GM12878 (cell line): ENCODE results near the gene SPATA31C1. TPM values are rescaled to one million over a fixed set of nuclear protein-coding genes. Genes with fewer than 3 reads are reported as not detected.

Experiments
- ATAC-seq: fragments of 200-7000 bp; cut with Tn5 transposase; 3 replicates; pipeline ENCODE4 v1.9.1; 2020; ENCODE audit warnings: mild to moderate bottlenecking, moderate library complexity
- BruUV-seq: library from RNA; stranded (reverse); fragments of 400-500 nt; replicated peaks from 2 replicates; lab custom pipeline; 2021; lab: Mats Ljungman, UMichigan
- CTCF ChIA-PET: fragments of 300-600 bp; sonication (Branson Sonifier 250); formaldehyde crosslinking; extraction: SDS; loops from one replicate; lab custom pipeline; 2021; ENCODE audit warnings: inconsistent platforms; lab: Yijun Ruan, JAX
- POLR2A ChIA-PET: fragments of 350-600 bp; formaldehyde crosslinking; extraction: SDS; loops from one replicate; lab custom pipeline; 2021; ENCODE audit warnings: inconsistent platforms; lab: Charles Lee
- RAD21 ChIA-PET: fragments of 300-600 bp; sonication (Branson Sonifier 250); formaldehyde crosslinking; loops from one replicate; lab custom pipeline; 2023; ENCODE audit warnings: antibody characterized with exemption; ENCODE audit not compliant: unreplicated experiment; lab: Charles Lee
- SMC1A ChIA-PET: fragments of 300-600 bp; sonication (Branson Sonifier 250); formaldehyde crosslinking; loops from one replicate; lab custom pipeline; 2023; ENCODE audit not compliant: unreplicated experiment, uncharacterized antibody; lab: Charles Lee
- DNase-seq: peaks from one replicate; pipeline ENCODE4 v3.0.0-alpha.2; 2011; ENCODE audit warnings: low read depth, low spot score
- FAIRE-seq: peaks from 3 replicates; lab custom pipeline; 2011; peaks lifted over from hg19 to GRCh38; lab: Jason Lieb, UNC
- H2AFZ ChIP-seq: 2 replicates; pipeline ENCODE4 v1.6.0; 2011; ENCODE audit warnings: low read depth, low read length, control low read depth; ENCODE audit not compliant: control insufficient read depth
- H3K27ac ChIP-seq: 2 replicates; pipeline ENCODE4 v1.5.1; 2011; ENCODE audit warnings: control low read depth; ENCODE audit not compliant: control insufficient read depth, insufficient read depth
- H3K27me3 ChIP-seq, 2 experiments: replicated peaks in 1 of 2; 2 replicates each; pipeline versions ENCODE4 v1.6.0 to v1.6.1; 2011; ENCODE audit warnings: low read length in 1 of 2; ENCODE audit not compliant: control insufficient read depth in 2 of 2, insufficient read depth in 2 of 2
- H3K36me3 ChIP-seq, 2 experiments: 2 replicates each; pipeline ENCODE4 v1.5.1; 2011; ENCODE audit warnings: low read length in 1 of 2; ENCODE audit not compliant: control insufficient read depth in 2 of 2, insufficient read depth in 2 of 2
- H3K4me1 ChIP-seq: 2 replicates; pipeline ENCODE4 v1.6.1; 2011; ENCODE audit warnings: mild to moderate bottlenecking, low read length, moderate library complexity, mixed read lengths; ENCODE audit not compliant: control insufficient read depth, insufficient read depth
- H3K4me2 ChIP-seq: 2 replicates; pipeline ENCODE4 v1.6.0; 2011; ENCODE audit warnings: control low read depth; ENCODE audit not compliant: control insufficient read depth, insufficient read depth
- H3K4me3 ChIP-seq: fragments of 200-600 bp; sonication (generic); 2 replicates; pipeline ENCODE4 v1.5.1; 2016
- H3K79me2 ChIP-seq: 2 replicates; pipeline ENCODE4 v1.6.0; 2011; ENCODE audit warnings: low read length; ENCODE audit not compliant: control insufficient read depth, insufficient read depth
- H3K9ac ChIP-seq: 2 replicates; pipeline ENCODE4 v1.8.0; 2011; ENCODE audit warnings: low read length, control low read depth, mixed read lengths; ENCODE audit not compliant: control insufficient read depth, insufficient read depth
- H3K9me3 ChIP-seq: replicated peaks from 3 replicates; pipeline ENCODE4 v1.5.1; 2011; ENCODE audit warnings: mild to moderate bottlenecking, low read length; ENCODE audit not compliant: control insufficient read depth, insufficient read depth
- H4K20me1 ChIP-seq: 2 replicates; pipeline ENCODE4 v1.6.0; 2011; ENCODE audit not compliant: control insufficient read depth, insufficient read depth
- BHLHE40 ChIP-seq, 2 experiments: fragments of 450-650 bp in 1 of 2; IDR thresholded peaks; 2 replicates each; pipeline ENCODE4 v1.6.1; 2011 to 2017; ENCODE audit warnings: low read depth in 2 of 2, borderline replicate concordance in 1 of 2, improper control_type of control experiment in 1 of 2, low read length in 1 of 2, mild to moderate bottlenecking in 1 of 2
- EP300 ChIP-seq, 2 experiments: fragments of 150-350 bp in 1 of 2; IDR thresholded peaks; 2 replicates each; pipeline ENCODE4 v1.6.1; 2011 to 2012; ENCODE audit warnings: low read depth in 2 of 2, low read length in 2 of 2, borderline replicate concordance in 1 of 2, improper control_type of control experiment in 1 of 2, inconsistent platforms in 1 of 2; ENCODE audit not compliant: control insufficient read depth in 1 of 2
- SIX5 ChIP-seq: IDR thresholded peaks from 2 replicates; pipeline ENCODE4 v1.6.1; 2011; ENCODE audit warnings: mild to moderate bottlenecking, low read depth, low read length, moderate library complexity; ENCODE audit not compliant: severe bottlenecking
- ZBED1 ChIP-seq: IDR thresholded peaks from 2 replicates; pipeline ENCODE4 v1.6.1; 2016; ENCODE audit warnings: borderline replicate concordance
- ZNF622 ChIP-seq: fragments of 450-650 bp; IDR thresholded peaks from 2 replicates; pipeline ENCODE4 v1.6.1; 2017; ENCODE audit warnings: mild to moderate bottlenecking, inconsistent platforms
- WGBS: methylation state at CpG from one replicate; pipeline ENCODE4 v1.1.6; 2016; ENCODE audit warnings: low lambda C conversion rate; ENCODE audit not compliant: insufficient replicate concordance, insufficient coverage; ENCODE audit errors: missing lambda C conversion rate; 5-methylcytosine and 5-hydroxymethylcytosine counted together
- in situ Hi-C: fragments of 300-500 bp; cut with MboI; formaldehyde crosslinking; loops from 9 replicates; pipeline ENCODE4 v1.14.3; 2018; ENCODE audit warnings: mixed read lengths
- intact Hi-C: fragments of 100-400 bp; cut with micrococcal nuclease; formaldehyde crosslinking; loops from one replicate; pipeline ENCODE4 v1.14.2; 2022; ENCODE audit not compliant: unreplicated experiment
- polyA plus RNA-seq, 11 experiments: library from polyadenylated mRNA; depleted of rRNA in 4 of 11; unstranded in 6 of 11; stranded (reverse) in 5 of 11; fragments of >200 nt; fragmentation: Nextera tagmentation in 4 of 11; fragmentation: Illumina TruSeq in 1 of 11; extraction: Ambion mirVana in 4 of 11; extraction: Trizol in 1 of 11; gene quantifications; 1 replicate in 1 of 11; 2 replicates in 10 of 11; pipeline versions ENCODE4 v1.2.1 to v1.2.3, GENCODE V29; 2011 to 2016; ENCODE audit warnings: inconsistent platforms in 2 of 11, missing spikeins in 2 of 11, low read depth in 1 of 11
- total RNA-seq, 4 experiments: library from RNA; depleted of rRNA in 3 of 4; stranded (reverse); fragments of >200 nt in 3 of 4; fragmentation: Illumina TruSeq in 1 of 4; extraction: Trizol in 1 of 4; gene quantifications; 2 replicates each; pipeline versions ENCODE4 v1.2.1 to v1.2.3, GENCODE V29; 2013 to 2021
- TF ChIP-seq, protein P1 (sequence below): fragments of 450-650 bp; formaldehyde crosslinking; IDR thresholded peaks from 2 replicates; pipeline ENCODE4 v1.5.0; 2022; ENCODE audit warnings: mild to moderate bottlenecking, missing genetic modification characterization
- TF ChIP-seq, protein P2 (sequence below): IDR thresholded peaks from 2 replicates; pipeline ENCODE4 v1.6.1; 2012; ENCODE audit warnings: low read depth, low read length, improper control_type of control experiment

The SPATA31C1 gene
- total and polyA plus RNA-seq, 10 of the 15 experiments (the other 5 are each of a cell fraction or from before 2014, with no cell fraction given) = not detected

DNA sequence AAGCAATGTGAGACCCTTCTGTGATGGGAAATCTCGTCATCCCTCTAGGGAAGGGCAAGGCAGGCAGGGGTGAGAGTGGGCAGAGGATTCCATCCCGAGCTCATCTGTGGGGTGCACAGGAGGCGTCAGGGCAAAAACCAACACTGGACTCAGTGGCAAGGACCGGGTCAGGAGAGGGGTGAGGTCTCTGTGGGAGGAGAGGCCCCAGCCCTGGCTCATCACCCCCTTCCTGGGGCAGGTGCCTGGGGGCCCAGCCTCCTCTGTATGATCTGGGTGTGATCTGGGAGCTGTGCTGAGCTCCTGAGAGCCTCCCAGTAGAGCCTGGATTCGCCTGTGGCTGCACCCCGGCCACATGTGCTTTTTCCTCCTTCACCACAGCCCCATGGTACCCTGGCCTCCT lies 34.5 kb upstream of the SPATA31C1 start:
- Histone ChIP-seq H3K9me3 (no peaks in the 10 kb centered on the region), H3K4me1 (no peaks in the 10 kb centered on the region), H2AFZ (no peak overlapping the region), H3K36me3 (no peaks in the 10 kb centered on the region), H3K27ac (no peak overlapping the region), H3K27me3 (no peaks in the 10 kb centered on the region), H4K20me1 (no peaks in the 10 kb centered on the region), H3K9ac (no peak overlapping the region), H3K4me3 (no peak overlapping the region), H3K4me2 (no peak overlapping the region), H3K79me2 (no peaks in the 10 kb centered on the region)
- TF ChIP-seq BHLHE40 (IDR thresholded peaks at IDR 0.05; ENCODE audit: borderline replicate concordance in 1 of 2, low read depth in 2 of 2, low read length in 1 of 2) = no peak
- no peak for TF ChIP-seq SIX5
- no peak for TF ChIP-seq ZBED1
- TF ChIP-seq ZNF622 = no peak
- TF ChIP-seq, protein P1, sequence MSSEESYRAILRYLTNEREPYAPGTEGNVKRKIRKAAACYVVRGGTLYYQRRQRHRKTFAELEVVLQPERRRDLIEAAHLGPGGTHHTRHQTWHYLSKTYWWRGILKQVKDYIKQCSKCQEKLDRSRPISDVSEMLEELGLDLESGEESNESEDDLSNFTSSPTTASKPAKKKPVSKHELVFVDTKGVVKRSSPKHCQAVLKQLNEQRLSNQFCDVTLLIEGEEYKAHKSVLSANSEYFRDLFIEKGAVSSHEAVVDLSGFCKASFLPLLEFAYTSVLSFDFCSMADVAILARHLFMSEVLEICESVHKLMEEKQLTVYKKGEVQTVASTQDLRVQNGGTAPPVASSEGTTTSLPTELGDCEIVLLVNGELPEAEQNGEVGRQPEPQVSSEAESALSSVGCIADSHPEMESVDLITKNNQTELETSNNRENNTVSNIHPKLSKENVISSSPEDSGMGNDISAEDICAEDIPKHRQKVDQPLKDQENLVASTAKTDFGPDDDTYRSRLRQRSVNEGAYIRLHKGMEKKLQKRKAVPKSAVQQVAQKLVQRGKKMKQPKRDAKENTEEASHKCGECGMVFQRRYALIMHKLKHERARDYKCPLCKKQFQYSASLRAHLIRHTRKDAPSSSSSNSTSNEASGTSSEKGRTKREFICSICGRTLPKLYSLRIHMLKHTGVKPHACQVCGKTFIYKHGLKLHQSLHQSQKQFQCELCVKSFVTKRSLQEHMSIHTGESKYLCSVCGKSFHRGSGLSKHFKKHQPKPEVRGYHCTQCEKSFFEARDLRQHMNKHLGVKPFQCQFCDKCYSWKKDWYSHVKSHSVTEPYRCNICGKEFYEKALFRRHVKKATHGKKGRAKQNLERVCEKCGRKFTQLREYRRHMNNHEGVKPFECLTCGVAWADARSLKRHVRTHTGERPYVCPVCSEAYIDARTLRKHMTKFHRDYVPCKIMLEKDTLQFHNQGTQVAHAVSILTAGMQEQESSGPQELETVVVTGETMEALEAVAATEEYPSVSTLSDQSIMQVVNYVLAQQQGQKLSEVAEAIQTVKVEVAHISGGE = no peak
- TF ChIP-seq, protein P2, sequence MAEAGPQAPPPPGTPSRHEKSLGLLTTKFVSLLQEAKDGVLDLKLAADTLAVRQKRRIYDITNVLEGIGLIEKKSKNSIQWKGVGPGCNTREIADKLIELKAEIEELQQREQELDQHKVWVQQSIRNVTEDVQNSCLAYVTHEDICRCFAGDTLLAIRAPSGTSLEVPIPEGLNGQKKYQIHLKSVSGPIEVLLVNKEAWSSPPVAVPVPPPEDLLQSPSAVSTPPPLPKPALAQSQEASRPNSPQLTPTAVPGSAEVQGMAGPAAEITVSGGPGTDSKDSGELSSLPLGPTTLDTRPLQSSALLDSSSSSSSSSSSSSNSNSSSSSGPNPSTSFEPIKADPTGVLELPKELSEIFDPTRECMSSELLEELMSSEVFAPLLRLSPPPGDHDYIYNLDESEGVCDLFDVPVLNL = no peak
- TF ChIP-seq EP300 (IDR thresholded peaks at IDR 0.05; ENCODE audit: borderline replicate concordance in 1 of 2, control insufficient read depth in 1 of 2, low read depth in 2 of 2, low read length in 2 of 2) = no peak
- FAIRE-seq (no peak), ATAC-seq (no peak), DNase-seq (no peak)
- in situ Hi-C loops = no loop called here
- no TSS peak for BruUV-seq
- SMC1A ChIA-PET = no interaction called here
- intact Hi-C loops = no loop called here
- RAD21 ChIA-PET = no interaction called here
- CTCF ChIA-PET = no interaction called here
- POLR2A ChIA-PET = no interaction called here
- WGBS = 2% methylated on average over 6 of the region's 6 CpGs
